ENCODE results near the gene SLC1A4. TPM values are rescaled to one million over a fixed set of nuclear protein-coding genes. Genes with fewer than 3 reads are reported as not detected.
A peak's percentile ranks its signal among the peaks of the same experiment; 100 is the strongest.

SLC1A4 gene
- 6.9 and 8.1 TPM in 2 replicates for total RNA-seq (2012; rRNA removed)
- polyA plus RNA-seq (2012; rRNA removed), result 5.9 and 6.8 TPM in 2 replicates
- polyA plus RNA-seq (2012; cell fraction: cytosol; rRNA removed), result 3.6 and 4.9 TPM in 2 replicates
- polyA plus RNA-seq (2012; cell fraction: nucleus; rRNA removed; ENCODE audit: low replicate concordance), result 5.5 and 6.4 TPM in 2 replicates
- Bru-seq, nascent RNA, result percentile 71 among the genes with signal in this experiment
- percentile 71 among the genes with signal in this experiment for BruChase-seq, experiment 1, labeled RNA remaining after a 6-hour chase
- BruChase-seq, experiment 2, labeled RNA remaining after a 2-hour chase, result percentile 59 among the genes with signal in this experiment
- long read RNA-seq, full-length matches to known transcripts, result 78 of 100 reads
- long read RNA-seq, partial matches to known transcripts, result 2 of 100 reads
- long read RNA-seq, other reads (novel, unspliced or antisense), result 20 of 100 reads

DNA sequence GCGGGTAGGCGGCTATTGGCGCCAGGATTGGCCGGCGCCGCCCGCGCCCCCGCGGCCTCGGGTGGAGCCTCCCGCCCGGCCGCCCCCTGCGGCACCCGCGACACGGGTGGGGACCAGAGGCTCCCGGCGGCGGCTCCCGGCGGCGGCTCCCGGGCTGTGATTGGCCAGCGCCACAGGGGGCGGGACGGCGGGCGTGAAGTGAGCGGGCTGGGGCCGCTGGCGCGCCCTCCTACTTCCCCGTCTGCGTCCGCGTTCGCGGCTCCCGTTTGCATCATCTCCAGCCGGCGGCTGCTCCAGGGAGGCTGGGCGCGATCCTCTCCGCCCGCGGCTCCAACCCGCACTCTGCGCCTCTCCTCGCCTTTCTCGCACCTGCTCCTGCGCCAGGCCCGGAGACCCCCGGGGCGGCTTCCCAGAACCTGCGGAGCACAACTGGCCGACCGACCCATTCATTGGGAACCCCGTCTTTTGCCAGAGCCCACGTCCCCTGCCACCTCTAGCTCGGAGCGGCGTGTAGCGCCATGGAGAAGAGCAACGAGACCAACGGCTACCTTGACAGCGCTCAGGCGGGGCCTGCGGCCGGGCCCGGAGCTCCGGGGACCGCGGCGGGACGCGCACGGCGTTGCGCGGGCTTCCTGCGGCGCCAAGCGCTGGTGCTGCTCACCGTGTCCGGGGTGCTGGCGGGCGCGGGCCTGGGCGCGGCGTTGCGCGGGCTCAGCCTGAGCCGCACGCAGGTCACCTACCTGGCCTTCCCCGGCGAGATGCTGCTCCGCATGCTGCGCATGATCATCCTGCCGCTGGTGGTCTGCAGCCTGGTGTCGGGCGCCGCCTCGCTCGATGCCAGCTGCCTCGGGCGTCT is at the start of gene SLC1A4:
SLC1A4 (plus strand) TSS at position 274 of the 856 bp plus-strand sequence; CDS start at position 519, 245 bp downstream.
- DNase-seq, result peak; percentile 88

More for the DNA sequence above, at the start of gene SLC1A4:
- peak; percentile 93 for ATAC-seq (ENCODE audit: low read depth)
- Histone ChIP-seq H3K4me1 (ENCODE audit: control insufficient read depth, insufficient read depth, low read length) (peaks cover 10% of the 10 kb centered on the region), H3K79me1 (ENCODE audit: low read depth in 1 of 2, low read length in 2 of 2) (peaks cover 26 to 47% of the 10 kb centered on the region in 2 experiments; a peak in 3 of 4 replicates), H3K9ac (ENCODE audit: low read depth, low read length) (peak within 1 kb of the TSS; percentile 72), H4K8ac (ENCODE audit: low read depth in 2 of 2, low read length in 2 of 2) (peak within 1 kb of the TSS; percentile 60 to 72; a peak in 3 of 4 replicates), H3K18ac (ENCODE audit: low read depth, low read length) (peak within 1 kb of the TSS; percentile 39; the same call in 1 of the 2 replicates), H3K9me1 (ENCODE audit: insufficient read depth, low read length) (peaks cover 4% of the 10 kb centered on the region), H3K14ac (replicated peaks; ENCODE audit: low read depth, low read length) (peak within 1 kb of the TSS; percentile 91), H2BK120ac (ENCODE audit: low read depth, low read length) (peak within 1 kb of the TSS; percentile 78), H3K56ac (ENCODE audit: extremely low read depth, insufficient read depth, low read length) (peak within 1 kb of the TSS; percentile 78), H2AK5ac (ENCODE audit: low read depth, low read length) (peak within 1 kb of the TSS; percentile 64; the same call in 1 of the 2 replicates), H4K20me1 (ENCODE audit: insufficient read depth, low read length) (peaks cover 19% of the 10 kb centered on the region; the same call in 1 of the 2 replicates), H3K36me3 (ENCODE audit: control insufficient read depth, insufficient read depth, low read length) (no peaks in the 10 kb centered on the region), H3K9me3 (ENCODE audit: control insufficient read depth, insufficient read depth, low read length) (no peaks in the 10 kb centered on the region), H3K4me3 (ENCODE audit: insufficient read depth, low read depth, low read length) (peak within 1 kb of the TSS; percentile 78), H3K27ac (ENCODE audit: insufficient read depth, low read length) (peak within 1 kb of the TSS; percentile 84), H3K4ac (ENCODE audit: low read depth, low read length) (peak within 1 kb of the TSS; percentile 89), H4K5ac (ENCODE audit: low read depth, low read length) (peak within 1 kb of the TSS; percentile 44; the same call in 1 of the 2 replicates), H2AFZ (replicated peaks; ENCODE audit: low read length, poor library complexity) (peak within 1 kb of the TSS; percentile 92), H4K91ac (ENCODE audit: insufficient read depth, low read depth, low read length) (peak within 1 kb of the TSS; percentile 83), H2BK20ac (ENCODE audit: low read depth, low read length) (0 out of 2 replicates have a peak within 1 kb of the TSS, but pooled peaks have one; percentile 30), H3K27me3 (ENCODE audit: control insufficient read depth, insufficient read depth, low read length) (no peaks in the 10 kb centered on the region), H3K4me2 (ENCODE audit: low read depth, low read length) (peak within 1 kb of the TSS; percentile 84), H2BK5ac (ENCODE audit: low read depth, low read length, poor library complexity, severe bottlenecking) (peak within 1 kb of the TSS; percentile 84), H2BK15ac (ENCODE audit: low read depth, low read length) (peak within 1 kb of the TSS; percentile 39; the same call in 2 of the 3 replicates), H2AK9ac (replicated peaks; ENCODE audit: low read depth, low read length, poor library complexity) (peak within 1 kb of the TSS; percentile 95), H3K23ac (ENCODE audit: low read depth, low read length) (peak within 1 kb of the TSS; percentile 60)
- CTCF ChIA-PET, result interaction anchor here (0.6 kb wide), 1 partner anchor 16 kb away, joined by 3 read pairs; no protein-coding TSS in a partner anchor
- in situ Hi-C loops (cut with MboI; ENCODE audit: low sequenced_read_pairs), result no loop called here
- intact Hi-C loops (cut with micrococcal nuclease), result loop anchor here (5.0 kb wide), 1 partner anchor 37 kb away; no protein-coding TSS in a partner anchor
- dilution Hi-C loops (cut with HindIII; ENCODE audit: low sequenced_read_pairs, unreplicated experiment), result no loop called here
- WGBS, 2 experiments (ENCODE audit: extremely low coverage in 2 of 2, insufficient read length in 1 of 2), result 1% methylated on average over 74 of the region's 109 CpGs; no CpG with 5 or more reads in 1 of the 2 experiments
- POLR2A ChIA-PET (ENCODE audit: unreplicated experiment), result no interaction called here
- BruUV-seq (replicated peaks), result TSS peak; percentile 37
- peak; percentile 94 for TF ChIP-seq CEBPB (IDR thresholded peaks at IDR 0.05; ENCODE audit: low read depth, low read length)
- TF ChIP-seq MXI1 (IDR thresholded peaks at IDR 0.05; ENCODE audit: borderline replicate concordance, low read depth, low read length), result 0 out of 2 replicates have a peak, but pooled peaks have one; percentile 13
- TF ChIP-seq POLR2A (IDR thresholded peaks at IDR 0.05; ENCODE audit: low read depth, low read length), result peak; percentile 73
- TF ChIP-seq USF2 (IDR thresholded peaks at IDR 0.05; ENCODE audit: low read depth, low read length), result no peak

Data from IMR-90 (cell line).